Vagina (tissue), 2 donors: ENCODE data around the gene PSMB10.

Experiments
- CTCF ChIP-seq, 3 experiments: fragments of 450-650 bp in 2 of 3; fragments of 200-600 bp in 1 of 3; sonication (generic) in 1 of 3; IDR thresholded peaks; one replicate each; pipeline ENCODE4 v1.5.1; 2017 to 2019; ENCODE audit warnings: antibody characterized with exemption in 3 of 3, mild to moderate bottlenecking in 2 of 3, moderate library complexity in 2 of 3
- POLR2A ChIP-seq, 2 donors: fragments of 450-650 bp; IDR thresholded peaks; one replicate each; pipeline ENCODE4 v1.6.1; 2017; ENCODE audit warnings: antibody characterized with exemption in 2 of 2, mild to moderate bottlenecking in 2 of 2, moderate library complexity in 2 of 2
- POLR2AphosphoS5 ChIP-seq, 2 donors: sonication (generic); formaldehyde crosslinking; IDR thresholded peaks; one replicate each; pipeline ENCODE4 v1.9.0; 2017; ENCODE audit warnings: antibody characterized with exemption in 2 of 2, mild to moderate bottlenecking in 2 of 2, low read depth in 1 of 2; ENCODE audit not compliant: insufficient read depth in 1 of 2

GRCh38 chr16:67933805-67934204 lies 2.8 kb downstream of the PSMB10 start:
- no peak for TF ChIP-seq CTCF (IDR thresholded peaks at IDR 0.05)
- no peak for TF ChIP-seq POLR2AphosphoS5 (IDR thresholded peaks at IDR 0.05; ENCODE audit: insufficient read depth in 1 of 2, low read depth in 1 of 2)
- TF ChIP-seq POLR2A (IDR thresholded peaks at IDR 0.05) = no peak
